Stimulated activated CD4-positive, alpha-beta T cell treated with anti-CD3 and anti-CD28 coated beads, Interleukin-15, amount 100 ng/mL, for 24 hours (primary cell): Measurements from ENCODE around the gene NBEA.

ENCODE experiments used
- DNase-seq: peaks from one replicate; pipeline ENCODE4 v3.0.0-alpha.2; 2020

NBEA gene

GRCh38 chr13:35292329-35292728 is 350.3 kb downstream of the NBEA start:
- DNase-seq = no peak

GRCh38 chr13:35293579-35294226 is 351.6 kb downstream of the NBEA start:
- DNase-seq = no peak

- no peak for DNase-seq
These were observed 367.6 kb downstream of the NBEA start for GRCh38 chr13:35309706-35310105.

GRCh38 chr13:35332134-35332533 is 390.1 kb downstream of the NBEA start:
- no peak for DNase-seq

GRCh38 chr13:35333157-35333556 is 391.1 kb downstream of the NBEA start:
- DNase-seq = no peak

- DNase-seq = no peak
These were observed 400.4 kb downstream of the NBEA start for GRCh38 chr13:35342440-35342839.

- DNase-seq = no peak
These were observed 401.3 kb downstream of the NBEA start for GRCh38 chr13:35343417-35343816.

GRCh38 chr13:35345992-35346391 is 403.9 kb downstream of the NBEA start:
- DNase-seq = no peak

- no peak for DNase-seq
These were observed 404.4 kb downstream of the NBEA start for GRCh38 chr13:35346494-35346893.

GRCh38 chr13:35347679-35348205 is 405.7 kb downstream of the NBEA start:
- no peak for DNase-seq

- DNase-seq = no peak
These were observed 407.0 kb downstream of the NBEA start for GRCh38 chr13:35349052-35349451.

GRCh38 chr13:35349673-35350278 is 407.7 kb downstream of the NBEA start:
- no peak for DNase-seq

GRCh38 chr13:35354285-35354684 is 412.2 kb downstream of the NBEA start:
- DNase-seq = no peak

GRCh38 chr13:35354882-35355281 is 412.8 kb downstream of the NBEA start:
- no peak for DNase-seq

GRCh38 chr13:35356572-35356971 is 414.5 kb downstream of the NBEA start:
- no peak for DNase-seq

- no peak for DNase-seq
These were observed 423.8 kb downstream of the NBEA start for GRCh38 chr13:35365883-35366282.

- DNase-seq = no peak
These were observed 425.5 kb downstream of the NBEA start for GRCh38 chr13:35367586-35367985.

GRCh38 chr13:35378939-35379338 is 436.9 kb downstream of the NBEA start:
- DNase-seq = no peak

- DNase-seq = no peak
These were observed 437.6 kb downstream of the NBEA start for GRCh38 chr13:35379663-35380062.

GRCh38 chr13:35387682-35388250 is 445.7 kb downstream of the NBEA start:
- no peak for DNase-seq

GRCh38 chr13:35388441-35389355 is 446.6 kb downstream of the NBEA start:
- no peak for DNase-seq

GRCh38 chr13:35389535-35389934 is 447.5 kb downstream of the NBEA start:
- no peak for DNase-seq

GRCh38 chr13:35392768-35393167 is 450.7 kb downstream of the NBEA start:
- DNase-seq = no peak
